DMS 273 (cell line): Measurements from ENCODE around the gene WDR64.
"Not testable (repeated sequence)": the region's sequence is repeated elsewhere in the genome, so short reads cannot be mapped to it uniquely, and the experiment has no call there.

Source experiments
- DNase-seq: peaks from one replicate; lab custom pipeline; 2025; ENCODE audit not compliant: unreplicated experiment; lab: John Stamatoyannopoulos, UW

Gene WDR64

DNA sequence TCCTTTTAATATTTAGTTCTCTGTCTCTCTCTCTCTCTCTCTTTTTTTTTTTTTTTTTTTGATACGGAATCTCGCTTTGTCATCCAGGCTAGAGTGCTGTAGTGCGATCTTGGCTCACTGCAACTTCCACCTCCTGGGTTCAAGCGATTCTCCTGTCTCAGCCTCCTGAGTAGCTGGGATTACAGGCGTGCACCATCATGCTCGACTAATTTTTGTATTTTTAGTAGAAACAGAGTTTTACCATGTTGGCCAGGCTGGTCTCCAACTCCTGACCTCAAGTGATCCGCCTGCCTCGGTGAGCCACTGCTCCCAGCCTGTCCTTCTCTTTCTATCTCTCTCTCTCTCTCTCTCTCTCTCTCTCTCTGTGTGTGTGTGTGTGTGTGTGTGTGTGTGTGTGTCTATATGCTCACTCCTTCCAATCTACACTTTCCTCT, 83.4 kb downstream of the WDR64 start:
- DNase-seq, result not testable (repeated sequence)

GRCh38 chr1:241736387-241736786, 84.3 kb downstream of the WDR64 start:
- DNase-seq, result no peak

GRCh38 chr1:241738284-241739078, 86.4 kb downstream of the WDR64 start:
- no peak for DNase-seq

DNA sequence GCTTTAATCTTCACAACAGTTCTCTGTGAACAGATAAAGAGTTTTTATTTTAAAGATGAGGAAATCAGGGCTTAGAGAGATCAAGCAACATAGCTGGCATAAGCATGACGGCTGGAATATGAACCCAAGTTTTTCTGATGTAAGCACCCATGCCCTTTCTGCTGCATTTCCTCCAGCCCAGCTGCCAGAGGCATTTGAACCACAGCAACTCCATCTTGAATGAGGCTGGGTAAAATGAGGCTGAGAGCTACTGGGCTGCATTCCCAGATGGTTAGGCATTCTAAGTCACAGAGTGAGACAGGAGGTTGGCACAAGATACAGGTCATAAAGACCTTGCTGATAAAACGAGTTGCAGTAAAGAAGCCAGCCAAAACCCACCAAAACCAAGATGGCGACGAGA, 90.0 kb downstream of the WDR64 start:
- no peak for DNase-seq

DNA sequence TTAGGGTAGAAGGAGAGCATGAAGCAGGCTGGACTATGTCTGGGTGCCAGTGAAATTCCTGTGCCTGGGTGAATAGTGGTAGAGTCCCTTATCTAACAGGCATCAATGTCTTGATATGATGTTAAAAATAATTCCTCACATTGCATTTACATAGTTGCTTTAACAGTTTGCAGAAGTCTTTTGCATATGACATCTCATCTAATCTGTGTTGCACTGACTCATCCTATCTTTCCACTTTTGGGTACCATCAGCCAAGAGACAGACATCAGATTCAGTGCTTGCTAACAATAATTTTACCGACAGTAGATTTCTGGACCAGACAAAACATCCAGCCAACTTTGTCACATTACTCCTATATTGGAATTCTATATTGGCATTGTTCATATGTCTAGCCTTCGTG, 92.5 kb downstream of the WDR64 start:
- DNase-seq, result no peak

- DNase-seq, result no peak
Observed at GRCh38 chr1:241747992-241748391, 95.9 kb downstream of the WDR64 start.

DNA sequence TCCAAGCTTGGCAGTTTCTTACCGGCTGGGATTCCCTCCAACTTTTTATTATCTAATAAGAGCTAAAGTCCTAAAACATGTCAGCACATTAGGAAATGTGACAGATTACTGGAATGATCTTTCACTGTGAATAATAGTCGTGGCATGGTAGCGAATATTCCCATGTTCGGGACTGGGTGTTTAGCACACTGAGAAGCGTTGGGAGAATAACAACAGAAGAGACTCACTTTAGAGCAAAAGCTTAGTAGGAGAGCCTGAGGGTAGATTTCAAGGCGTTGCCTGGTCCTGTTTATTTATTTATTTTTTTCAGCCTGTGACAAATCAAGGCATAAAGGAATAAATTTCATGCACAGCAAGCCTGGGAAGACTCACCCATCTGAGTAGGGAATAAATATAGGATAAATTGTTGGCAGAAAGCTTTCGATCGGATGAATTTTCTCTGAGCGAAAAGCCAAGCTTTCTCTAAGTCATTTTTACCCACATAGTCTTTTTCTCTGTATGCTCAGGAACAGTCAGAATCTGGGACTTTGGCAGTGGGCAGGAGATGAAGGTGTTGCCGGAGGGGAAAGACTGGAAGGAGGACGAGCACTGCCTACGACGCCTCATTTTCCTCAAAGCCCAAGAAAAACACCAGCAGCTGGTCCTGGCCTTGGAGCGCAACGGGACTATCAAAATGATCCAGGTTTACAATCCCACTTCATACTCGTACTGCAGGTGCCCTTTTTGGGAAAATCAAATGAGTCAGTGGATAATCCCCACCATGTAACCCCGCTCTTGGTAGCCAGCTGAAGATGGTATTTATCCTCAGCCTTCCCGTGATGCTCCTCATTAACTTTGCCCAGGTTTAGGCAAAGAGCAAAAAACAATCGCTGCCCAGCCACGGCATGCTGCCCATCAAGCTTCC, 97.2 kb downstream of the WDR64 start:
- DNase-seq, result peak; percentile 18

GRCh38 chr1:241749945-241750695, 98.0 kb downstream of the WDR64 start:
- no peak for DNase-seq

GRCh38 chr1:241751524-241751923, 99.4 kb downstream of the WDR64 start:
- no peak for DNase-seq

- no peak for DNase-seq
Observed at GRCh38 chr1:241762713-241763339, 110.7 kb downstream of the WDR64 start.

GRCh38 chr1:241765390-241765789, 113.3 kb downstream of the WDR64 start:
- no peak for DNase-seq

GRCh38 chr1:241767737-241768136, 115.7 kb downstream of the WDR64 start:
- no peak for DNase-seq

- no peak for DNase-seq
Observed at GRCh38 chr1:241770115-241770514, 118.0 kb downstream of the WDR64 start.

DNA sequence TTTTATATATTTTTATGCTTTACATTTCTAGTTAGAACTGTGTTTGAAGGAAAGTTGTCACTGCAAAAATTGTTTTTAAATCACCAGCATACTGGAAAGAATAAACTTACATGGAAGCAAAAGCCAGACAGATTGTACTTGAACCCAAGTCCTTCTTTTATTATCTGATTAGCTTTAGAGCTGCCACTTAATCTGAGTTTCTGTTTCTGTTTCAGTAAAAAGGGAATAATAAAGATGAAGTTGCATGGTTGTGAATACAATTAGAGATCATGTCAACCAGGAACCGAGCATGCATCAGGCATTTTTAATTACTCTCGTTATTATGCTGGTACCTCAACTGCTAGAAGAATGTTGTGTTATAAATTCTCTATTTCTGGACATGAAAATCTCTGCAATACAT, 119.0 kb downstream of the WDR64 start:
- no peak for DNase-seq

DNA sequence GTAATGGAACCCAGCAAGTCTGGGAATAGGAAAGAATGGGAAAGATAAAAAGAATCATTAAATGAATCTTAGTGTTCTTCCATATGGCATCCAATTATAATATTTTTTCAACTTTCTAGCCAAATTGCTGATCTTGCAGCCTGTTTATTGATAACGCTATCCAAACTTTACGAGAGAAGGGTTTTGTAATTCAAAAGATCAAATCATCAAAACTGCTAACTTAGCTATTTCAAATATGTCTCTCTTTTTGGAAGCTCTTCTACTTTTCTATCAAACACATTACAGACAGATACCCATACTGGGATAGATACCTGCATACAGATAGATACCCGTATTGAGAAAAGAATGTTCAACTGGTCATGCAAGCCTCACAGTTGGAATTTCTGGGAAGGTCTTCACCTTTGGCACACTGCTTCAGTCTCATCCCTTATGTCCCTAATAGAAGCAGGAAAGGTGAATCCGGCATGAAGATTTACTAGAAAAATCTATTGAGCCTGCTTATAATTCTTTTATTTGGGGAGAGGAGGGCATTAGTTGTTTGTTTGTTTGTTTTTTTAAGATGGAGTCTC, 120.9 kb downstream of the WDR64 start:
- DNase-seq, result no peak

- DNase-seq, result no peak
Observed at GRCh38 chr1:241773991-241774390, 121.9 kb downstream of the WDR64 start.

DNA sequence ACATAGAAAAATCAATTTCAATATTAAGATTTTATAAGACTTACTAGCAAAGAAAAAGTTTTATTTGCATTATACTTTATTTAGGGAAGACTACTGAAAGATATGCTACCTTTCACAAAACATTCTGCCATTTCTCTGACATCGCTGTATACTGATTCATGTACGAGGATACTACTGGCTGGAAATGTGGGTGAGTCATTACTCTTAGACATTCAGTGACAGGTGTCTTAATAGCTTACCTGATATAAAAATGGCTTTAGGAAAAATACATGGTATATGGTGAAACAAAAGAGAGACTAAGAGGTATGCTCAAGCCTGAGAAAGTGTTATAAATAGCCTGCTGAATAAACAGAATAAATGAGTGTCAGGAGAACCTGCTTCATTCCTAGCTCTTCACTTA, 122.9 kb downstream of the WDR64 start:
- DNase-seq, result no peak

- no peak for DNase-seq
Observed at GRCh38 chr1:241776911-241777310, 124.8 kb downstream of the WDR64 start.

DNA sequence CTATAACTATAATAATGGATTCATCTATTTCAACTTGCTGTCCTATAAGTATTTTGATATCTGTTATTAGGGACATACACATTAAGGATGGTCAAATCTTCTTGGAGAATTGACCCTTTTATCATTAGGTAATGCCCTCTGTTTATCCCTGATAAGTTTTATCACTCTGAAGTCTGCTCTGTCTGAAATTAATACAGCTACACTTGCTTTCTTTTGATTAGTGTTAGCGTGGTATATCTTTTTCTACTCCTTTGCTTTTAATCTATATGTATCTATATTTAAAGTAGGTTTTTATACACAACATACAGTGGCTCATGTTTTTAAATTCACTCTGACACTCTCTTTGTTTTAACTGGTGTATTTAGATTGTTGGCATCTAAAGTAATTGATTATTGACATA, 126.0 kb downstream of the WDR64 start:
- no peak for DNase-seq

GRCh38 chr1:241779897-241780296, 127.8 kb downstream of the WDR64 start:
- no peak for DNase-seq

DNA sequence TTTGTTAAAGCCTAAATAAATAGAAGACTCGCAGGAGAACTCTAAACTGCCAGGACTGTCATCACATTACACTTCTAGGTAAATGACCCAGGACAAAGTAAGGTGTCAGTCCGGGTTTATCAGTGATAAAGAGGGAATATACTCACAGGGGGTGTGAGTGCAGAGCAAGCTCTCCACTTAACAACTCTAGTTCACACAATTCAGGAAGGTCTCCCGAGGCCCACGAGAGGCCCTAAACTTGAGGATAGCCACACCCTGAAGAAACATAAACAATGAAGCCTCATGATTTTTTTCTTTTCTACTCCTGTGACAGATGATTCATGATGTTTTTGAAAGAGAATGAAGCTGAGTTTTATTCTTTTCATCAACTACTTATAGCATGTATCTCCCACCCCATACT, 130.3 kb downstream of the WDR64 start:
- DNase-seq, result no peak
